HepG2 (cell line): ENCODE data around the gene ADAMTSL4. TPM values are rescaled to one million over a fixed set of nuclear protein-coding genes. Genes with fewer than 3 reads are reported as not detected.
A peak's percentile ranks its signal among the peaks of the same experiment; 100 is the strongest.

Source experiments
- ATAC-seq: fragments of 200-7000 bp; cut with Tn5 transposase; 3 replicates; pipeline ENCODE4 v1.9.1; 2020; ENCODE audit warnings: mild to moderate bottlenecking, moderate library complexity
- BruUV-seq: library from RNA; stranded (reverse); fragments of 400-500 nt; replicated peaks from 2 replicates; lab custom pipeline; 2021; lab: Mats Ljungman, UMichigan
- CTCF ChIA-PET: fragments of 300-600 bp; formaldehyde crosslinking; extraction: SDS; loops from one replicate; lab custom pipeline; 2021; ENCODE audit warnings: low total read pairs, inconsistent platforms, low intra/inter-chr PET ratio; lab: Yijun Ruan, JAX
- POLR2A ChIA-PET: fragments of 350-600 bp; sonication (Branson Sonifier 250); formaldehyde crosslinking; loops from one replicate; lab custom pipeline; 2020; ENCODE audit warnings: antibody characterized with exemption, inconsistent platforms; lab: Yijun Ruan, JAX
- DNase-seq: peaks from one replicate; pipeline ENCODE4 v3.0.0-alpha.2; 2015; ENCODE audit warnings: low spot score
- FAIRE-seq: peaks from 3 replicates; lab custom pipeline; 2011; peaks lifted over from hg19 to GRCh38; lab: Jason Lieb, UNC
- H2AFZ ChIP-seq: one replicate; pipeline ENCODE4 v1.6.1; 2011; ENCODE audit warnings: low read length, inconsistent platforms
- H3K27ac ChIP-seq: fragments of 300-600 bp; 3 replicates; pipeline ENCODE4 v1.8.0; 2011; ENCODE audit warnings: mixed run types, mild to moderate bottlenecking, mixed read lengths, low read length, inconsistent platforms; ENCODE audit not compliant: insufficient read depth; ENCODE audit errors: extremely low read length
- H3K27me3 ChIP-seq, 2 experiments: fragments of 200-600 bp in 1 of 2; 2 replicates in 1 of 2; 3 replicates in 1 of 2; pipeline versions ENCODE4 v1.6.0 to v1.8.0; 2011; ENCODE audit warnings: low read length in 2 of 2, mild to moderate bottlenecking in 2 of 2, moderate library complexity in 2 of 2, inconsistent platforms in 1 of 2; ENCODE audit not compliant: insufficient read depth in 2 of 2, control insufficient read depth in 1 of 2
- H3K36me3 ChIP-seq, 2 experiments: fragments of 200-600 bp in 1 of 2; replicated peaks in 1 of 2; 2 replicates in 1 of 2; 3 replicates in 1 of 2; pipeline versions ENCODE4 v1.5.1 to v1.8.0; 2011; ENCODE audit warnings: low read length in 2 of 2, inconsistent platforms in 1 of 2; ENCODE audit not compliant: insufficient read depth in 2 of 2, control insufficient read depth in 1 of 2
- H3K4me1 ChIP-seq: 2 replicates; pipeline ENCODE4 v1.5.1; 2012; ENCODE audit warnings: low read length, inconsistent platforms; ENCODE audit not compliant: insufficient read depth
- H3K4me2 ChIP-seq: 2 replicates; pipeline ENCODE4 v1.6.0; 2011; ENCODE audit warnings: low read depth, low read length, inconsistent platforms
- H3K4me3 ChIP-seq, 3 experiments: fragments of 200-600 bp in 1 of 3; sonication (generic), shearing (Covaris generic) in 1 of 3; replicated peaks in 1 of 3; 2 replicates each; pipeline ENCODE4 v1.5.1; 2011 to 2016; ENCODE audit warnings: low read length in 3 of 3, inconsistent platforms in 2 of 3, low read depth in 2 of 3, mild to moderate bottlenecking in 2 of 3, control low read depth in 1 of 3, mixed read lengths in 1 of 3; ENCODE audit not compliant: insufficient read depth in 1 of 3
- H3K79me2 ChIP-seq: one replicate; pipeline ENCODE4 v1.6.1; 2011; ENCODE audit warnings: low read length, inconsistent platforms; ENCODE audit not compliant: insufficient read depth
- H3K9ac ChIP-seq: 2 replicates; pipeline ENCODE4 v1.6.0; 2011; ENCODE audit warnings: mild to moderate bottlenecking, low read depth, low read length, inconsistent platforms; ENCODE audit not compliant: insufficient read depth
- H3K9me3 ChIP-seq: 2 replicates; pipeline ENCODE4 v1.5.1; 2012; ENCODE audit warnings: mild to moderate bottlenecking, low read length
- H4K20me1 ChIP-seq: 2 replicates; pipeline ENCODE4 v1.6.0; 2011; ENCODE audit warnings: inconsistent platforms, mild to moderate bottlenecking, low read length, moderate library complexity; ENCODE audit not compliant: insufficient read depth
- DRAP1 ChIP-seq: IDR thresholded peaks from 2 replicates; pipeline ENCODE4 v1.6.1; 2016; ENCODE audit warnings: missing genetic modification reagents, missing compliant biosample characterization
- FOXO1 ChIP-seq: sonication (generic); formaldehyde crosslinking; IDR thresholded peaks from 2 replicates; pipeline ENCODE4 v1.4.0; 2020; ENCODE audit warnings: missing genetic modification reagents
- HNF1A ChIP-seq, 2 experiments: sonication (generic) in 1 of 2; formaldehyde crosslinking in 1 of 2; IDR thresholded peaks; 2 replicates each; pipeline versions ENCODE4 v1.4.0 to v1.6.1; 2016 to 2020; ENCODE audit warnings: borderline replicate concordance in 1 of 2, low read depth in 1 of 2, mild to moderate bottlenecking in 1 of 2, missing genetic modification reagents in 1 of 2
- KDM2A ChIP-seq: sonication (generic); formaldehyde crosslinking; IDR thresholded peaks from 2 replicates; pipeline ENCODE4 v1.4.0; 2020; ENCODE audit warnings: low read depth, missing genetic modification reagents, borderline replicate concordance
- SSRP1 ChIP-seq: IDR thresholded peaks from 2 replicates; pipeline ENCODE4 v1.6.1; 2016; ENCODE audit warnings: control low read depth
- TBX3 ChIP-seq: fragments of 450-650 bp; IDR thresholded peaks from 2 replicates; pipeline ENCODE4 v1.6.1; 2017; ENCODE audit warnings: antibody characterized with exemption, mild to moderate bottlenecking, inconsistent platforms, borderline replicate concordance
- ZBTB34 ChIP-seq: sonication (generic); formaldehyde crosslinking; IDR thresholded peaks from 2 replicates; pipeline ENCODE4 v1.8.0; 2022; ENCODE audit warnings: mild to moderate bottlenecking, missing genetic modification reagents
- ZBTB7B ChIP-seq: sonication (generic); formaldehyde crosslinking; IDR thresholded peaks from 2 replicates; pipeline ENCODE4 v1.4.0; 2020; ENCODE audit warnings: missing genetic modification reagents
- ZNF18 ChIP-seq: sonication (generic); formaldehyde crosslinking; IDR thresholded peaks from 2 replicates; pipeline ENCODE4 v1.8.0; 2022; ENCODE audit warnings: mild to moderate bottlenecking, missing genetic modification reagents; ENCODE audit not compliant: insufficient replicate concordance
- ZNF576 ChIP-seq: sonication (generic); formaldehyde crosslinking; IDR thresholded peaks from 2 replicates; pipeline ENCODE4 v1.4.0; 2020; ENCODE audit warnings: mild to moderate bottlenecking, missing genetic modification reagents
- WGBS: methylation state at CpG from one replicate; pipeline ENCODE4 v1.1.6; 2017; ENCODE audit warnings: low lambda C conversion rate; 5-methylcytosine and 5-hydroxymethylcytosine counted together
- in situ Hi-C: cut with HindIII; loops from 2 replicates; pipeline ENCODE4 v1.10.0; 2017; ENCODE audit warnings: low pct_unique_long_range_greater_than_20kb; ENCODE audit not compliant: extremely low pct_ligation_motif_present
- intact Hi-C: fragments of 100-400 bp; cut with micrococcal nuclease; formaldehyde crosslinking; loops from one replicate; pipeline ENCODE4 v1.10.0; 2022; ENCODE audit not compliant: unreplicated experiment
- polyA plus RNA-seq, 8 experiments: library from polyadenylated mRNA; depleted of rRNA in 3 of 8; stranded (reverse) in 7 of 8; unstranded in 1 of 8; fragments of >200 nt; fragmentation: Illumina TruSeq in 4 of 8; extraction: Trizol in 4 of 8; gene quantifications; 2 replicates each; pipeline versions ENCODE4 v1.2.1 to v1.2.3, GENCODE V29; 2011 to 2016; ENCODE audit warnings: low read depth in 4 of 8, missing spikeins in 1 of 8, mixed read lengths in 1 of 8; ENCODE audit not compliant: insufficient read depth in 1 of 8
- total RNA-seq, 5 experiments: library from RNA; depleted of rRNA; stranded (reverse); fragments of >200 nt; fragmentation: Illumina TruSeq; extraction: Trizol; gene quantifications; 2 replicates each; pipeline ENCODE4 v1.2.3, GENCODE V29; 2016; ENCODE audit warnings: low read depth in 1 of 5

Gene ADAMTSL4
- total and polyA plus RNA-seq, 2 of the 13 experiments (the other 11 are each of a cell fraction or from before 2014, with no cell fraction given), result 3.9 to 16.4 TPM

- peak; percentile 9 for TF ChIP-seq ZNF18 (CRISPR knock-in tag)
- TF ChIP-seq ZBTB7B (CRISPR knock-in tag), result peak; percentile 70
Observed at GRCh38 chr1:150549496-150550221, 451 bp downstream of the ADAMTSL4 start (continued).

GRCh38 chr1:150550222-150551050 is 1.2 kb downstream of the ADAMTSL4 start:
- Histone ChIP-seq H3K4me3 (peak overlapping the region; percentile 60 to 83 (median 63)), H3K4me2 (peak overlapping the region; percentile 100), H3K9ac (peak overlapping the region; percentile 66), H3K9me3 (no peaks in the 10 kb centered on the region), H3K36me3 (no peaks in the 10 kb centered on the region), H2AFZ (no peak overlapping the region), H3K4me1 (peaks cover 59% of the 10 kb centered on the region), H3K27ac (peak overlapping the region; percentile 46), H3K79me2 (no peaks in the 10 kb centered on the region), H3K27me3 (no peaks in the 10 kb centered on the region; a peak in 1 of 5 replicates), H4K20me1 (no peaks in the 10 kb centered on the region)
- in situ Hi-C loops, result loop anchor here (5.0 kb wide), 1 partner anchor 83 kb away; no protein-coding TSS in a partner anchor
- ATAC-seq (peak; percentile 4), DNase-seq (no peak), FAIRE-seq (no peak)
- 17% methylated on average over 9 of the region's 22 CpGs for WGBS
- BruUV-seq, result no TSS peak
- ChIA-PET POLR2A (interaction anchor here (0.6 to 6.9 kb wide), 7 partner anchors 11 to 79 kb away, joined by 3 to 88 read pairs (median 6); partner anchors contain the start of genes ENSA and TARS2), CTCF (no interaction called here)
- intact Hi-C loops, result loop anchor here (10.0 kb wide), 1 partner anchor 296 kb away; the partner anchor contains the start of gene CA14
- TF ChIP-seq ZNF576 (CRISPR knock-in tag) (no peak), KDM2A (CRISPR knock-in tag) (0 out of 2 replicates have a peak, but pooled peaks have one; percentile 5), FOXO1 (CRISPR knock-in tag) (no peak), DRAP1 (CRISPR knock-in tag) (no peak), TBX3 (no peak), HNF1A (IDR thresholded peaks at IDR 0.05; ENCODE audit: low read depth) (no peak), HNF1A (CRISPR knock-in tag; IDR thresholded peaks at IDR 0.05; ENCODE audit: borderline replicate concordance) (0 out of 2 replicates have a peak, but pooled peaks have one; percentile 8), SSRP1 (CRISPR knock-in tag) (0 out of 2 replicates have a peak, but pooled peaks have one; percentile 18), ZBTB34 (CRISPR knock-in tag) (no peak)
